ENCODE data around the gene ETFBKMT. TPM values are rescaled to one million over a fixed set of nuclear protein-coding genes. Genes with fewer than 3 reads are reported as not detected.

ETFBKMT gene
- total RNA-seq, 2 donors from 2014 or later: 2.0 to 2.4 TPM

DNA sequence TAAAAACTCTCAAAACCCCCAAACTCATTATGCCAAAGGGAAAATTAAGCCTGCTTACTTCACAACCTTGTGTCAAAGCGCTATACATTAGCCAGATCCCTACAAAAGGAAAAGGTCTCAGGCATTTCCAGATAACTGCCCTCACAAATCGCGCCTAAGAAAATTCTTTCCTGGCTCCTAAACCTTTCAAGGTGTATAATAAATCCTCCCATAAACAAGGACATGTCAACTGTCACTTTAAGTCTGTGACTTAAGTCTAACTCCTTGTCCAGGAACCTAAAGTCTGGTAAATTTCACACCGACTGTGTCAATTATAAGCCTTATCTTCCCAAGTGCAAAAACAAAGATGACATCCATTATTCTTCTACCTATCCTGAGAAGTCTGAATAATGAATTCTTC is 4.3 kb upstream of the ETFBKMT start:
- H3K9me3 Mint-ChIP-seq: no peaks in the 10 kb centered on the region

DNA sequence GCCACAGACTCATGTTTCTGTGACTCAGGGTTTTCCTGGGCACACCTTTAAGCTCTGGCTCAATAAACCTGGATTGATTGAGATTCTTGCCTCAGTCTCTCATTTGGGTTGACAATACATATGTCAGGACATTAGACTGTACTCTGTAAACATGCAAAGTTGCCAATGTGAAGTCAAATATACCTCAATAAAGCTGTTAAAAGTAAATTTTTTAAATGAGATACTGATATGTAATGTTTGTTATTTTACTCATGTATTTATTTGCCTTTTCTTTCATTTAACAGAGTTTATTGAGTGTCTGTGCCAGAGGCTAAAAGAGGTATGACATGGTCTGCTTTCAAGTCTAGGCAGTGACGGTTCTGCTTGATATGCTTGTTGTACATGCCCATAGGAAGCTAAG is 3.7 kb upstream of the ETFBKMT start:
- TF ChIP-seq, protein P1, sequence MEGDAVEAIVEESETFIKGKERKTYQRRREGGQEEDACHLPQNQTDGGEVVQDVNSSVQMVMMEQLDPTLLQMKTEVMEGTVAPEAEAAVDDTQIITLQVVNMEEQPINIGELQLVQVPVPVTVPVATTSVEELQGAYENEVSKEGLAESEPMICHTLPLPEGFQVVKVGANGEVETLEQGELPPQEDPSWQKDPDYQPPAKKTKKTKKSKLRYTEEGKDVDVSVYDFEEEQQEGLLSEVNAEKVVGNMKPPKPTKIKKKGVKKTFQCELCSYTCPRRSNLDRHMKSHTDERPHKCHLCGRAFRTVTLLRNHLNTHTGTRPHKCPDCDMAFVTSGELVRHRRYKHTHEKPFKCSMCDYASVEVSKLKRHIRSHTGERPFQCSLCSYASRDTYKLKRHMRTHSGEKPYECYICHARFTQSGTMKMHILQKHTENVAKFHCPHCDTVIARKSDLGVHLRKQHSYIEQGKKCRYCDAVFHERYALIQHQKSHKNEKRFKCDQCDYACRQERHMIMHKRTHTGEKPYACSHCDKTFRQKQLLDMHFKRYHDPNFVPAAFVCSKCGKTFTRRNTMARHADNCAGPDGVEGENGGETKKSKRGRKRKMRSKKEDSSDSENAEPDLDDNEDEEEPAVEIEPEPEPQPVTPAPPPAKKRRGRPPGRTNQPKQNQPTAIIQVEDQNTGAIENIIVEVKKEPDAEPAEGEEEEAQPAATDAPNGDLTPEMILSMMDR (conservative IDR thresholded peaks at IDR 0.05): no peak
- H3K27ac ChIP-seq (ENCODE audit: low read depth, low read length): no peak overlapping the region
- no peaks in the 10 kb centered on the region for H3K9me3 ChIP-seq (ENCODE audit: control insufficient read depth, low read length)
- no peaks in the 10 kb centered on the region for H3K9me3 Mint-ChIP-seq
- H3K4me1 Mint-ChIP-seq: peaks cover 25% of the 10 kb centered on the region
- WGBS, 2 experiments (ENCODE audit: insufficient coverage in 1 of 2, insufficient read length in 1 of 2): 98 to 100% methylated on average over 1 of the region's 1 CpG
- no peaks in the 10 kb centered on the region for H3K36me3 Mint-ChIP-seq (ENCODE audit: low read depth)
- no peaks in the 10 kb centered on the region for H3K36me3 ChIP-seq (ENCODE audit: control insufficient read depth, insufficient read depth, low read length)
- H3K4me3 Mint-ChIP-seq: no peak overlapping the region
- H3K4me1 ChIP-seq (ENCODE audit: control insufficient read depth, insufficient read depth, low read length): no peaks in the 10 kb centered on the region
- no peaks in the 10 kb centered on the region for H3K27me3 Mint-ChIP-seq (ENCODE audit: insufficient read depth)
- no peaks in the 10 kb centered on the region for H3K27me3 ChIP-seq (ENCODE audit: control insufficient read depth, insufficient read depth, low read length, poor library complexity, severe bottlenecking)
- DNase-seq: no peak
- peak overlapping the region; percentile 14 for H3K27ac Mint-ChIP-seq
- no peak overlapping the region for H3K4me3 ChIP-seq (ENCODE audit: low read length)
- no peak overlapping the region for H3K9ac ChIP-seq (ENCODE audit: extremely low read depth, low read length, poor library complexity, severe bottlenecking)

More for the DNA sequence above, 4.3 kb upstream of the ETFBKMT start:
- no peak for DNase-seq
- TF ChIP-seq, protein P1 (conservative IDR thresholded peaks at IDR 0.05): no peak
- Histone ChIP-seq H3K4me3 (ENCODE audit: low read length) (no peak overlapping the region), H3K36me3 (ENCODE audit: control insufficient read depth, insufficient read depth, low read length) (no peaks in the 10 kb centered on the region), H3K9me3 (ENCODE audit: control insufficient read depth, low read length) (no peaks in the 10 kb centered on the region), H3K9ac (ENCODE audit: extremely low read depth, low read length, poor library complexity, severe bottlenecking) (no peak overlapping the region), H3K27ac (ENCODE audit: low read depth, low read length) (no peak overlapping the region), H3K4me1 (ENCODE audit: control insufficient read depth, insufficient read depth, low read length) (no peaks in the 10 kb centered on the region), H3K27me3 (ENCODE audit: control insufficient read depth, insufficient read depth, low read length, poor library complexity, severe bottlenecking) (no peaks in the 10 kb centered on the region)
- WGBS, 2 experiments (ENCODE audit: insufficient coverage in 1 of 2, insufficient read length in 1 of 2): 85 to 89% methylated on average over 4 of the region's 4 CpGs
- H3K36me3 Mint-ChIP-seq (ENCODE audit: low read depth): no peaks in the 10 kb centered on the region
- H3K27ac Mint-ChIP-seq: no peak overlapping the region
- H3K4me1 Mint-ChIP-seq: peaks cover 29% of the 10 kb centered on the region
- H3K27me3 Mint-ChIP-seq (ENCODE audit: insufficient read depth): no peaks in the 10 kb centered on the region
- H3K4me3 Mint-ChIP-seq: no peak overlapping the region

DNA sequence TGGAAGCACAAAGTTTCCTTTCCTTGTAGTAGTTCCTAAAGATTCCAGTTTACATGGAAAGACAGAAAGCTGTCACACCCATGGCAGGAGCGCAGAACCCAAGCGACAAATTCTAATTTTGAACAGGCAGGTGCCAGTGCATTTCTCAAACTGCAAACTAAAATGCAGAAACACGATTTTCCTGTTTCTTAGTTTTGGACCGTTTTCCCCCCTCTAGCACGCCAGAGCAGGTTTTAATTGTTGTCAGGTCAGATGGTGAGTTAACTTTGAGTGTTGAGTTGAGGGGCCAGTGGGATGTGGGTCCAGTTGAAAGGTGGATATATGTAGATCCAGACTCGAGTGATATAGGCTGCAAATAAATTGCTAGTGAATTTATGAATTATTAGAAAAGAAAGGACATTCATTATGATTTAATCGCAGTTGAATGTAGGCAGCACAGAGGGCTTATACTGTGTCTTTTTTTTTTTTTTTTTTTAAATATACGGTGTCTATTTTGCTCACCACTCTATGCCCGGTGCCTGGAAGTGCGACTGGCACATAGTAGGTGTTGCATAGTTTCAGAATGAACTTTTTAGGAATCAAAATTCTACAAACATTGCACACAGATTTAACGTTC is 909 bp upstream of the ETFBKMT start:
- Mint-ChIP-seq H3K27ac (peak overlapping the region; percentile 14), H3K9me3 (peaks cover 2% of the 10 kb centered on the region), H3K4me1 (peaks cover 15% of the 10 kb centered on the region), H3K27me3 (ENCODE audit: insufficient read depth) (no peaks in the 10 kb centered on the region), H3K4me3 (peak overlapping the region; percentile 71), H3K36me3 (ENCODE audit: low read depth) (peaks cover 5% of the 10 kb centered on the region)
- Histone ChIP-seq H3K27ac (ENCODE audit: low read depth, low read length) (no peak overlapping the region), H3K9ac (ENCODE audit: extremely low read depth, low read length, poor library complexity, severe bottlenecking) (peak overlapping the region; percentile 51), H3K27me3 (ENCODE audit: control insufficient read depth, insufficient read depth, low read length, poor library complexity, severe bottlenecking) (no peaks in the 10 kb centered on the region), H3K4me3 (ENCODE audit: low read length) (peak overlapping the region; percentile 90), H3K4me1 (ENCODE audit: control insufficient read depth, insufficient read depth, low read length) (no peaks in the 10 kb centered on the region), H3K36me3 (ENCODE audit: control insufficient read depth, insufficient read depth, low read length) (no peaks in the 10 kb centered on the region), H3K9me3 (ENCODE audit: control insufficient read depth, low read length) (no peaks in the 10 kb centered on the region)
- 35 to 63% methylated on average over 4 to 10 of the region's 11 CpGs for WGBS, 2 experiments (ENCODE audit: insufficient coverage in 1 of 2, insufficient read length in 1 of 2)
- no peak for DNase-seq
- TF ChIP-seq, protein P1 (conservative IDR thresholded peaks at IDR 0.05): no peak

Measured in endodermal cell (in vitro differentiated cells).